IPS DF 6.9 (cell line): ENCODE measurements around the gene ZNF654.

Experiments used
- DNase-seq: peaks from one replicate; pipeline ENCODE4 v3.0.0-alpha.2; 2013; ENCODE audit warnings: low read depth, low spot score
- H3K27ac ChIP-seq: one replicate; pipeline ENCODE4 v1.5.1; 2013; ENCODE audit warnings: low read length, control low read depth
- H3K27me3 ChIP-seq: 2 replicates; pipeline ENCODE4 v1.6.1; 2013; ENCODE audit warnings: mild to moderate bottlenecking, low read length; ENCODE audit not compliant: control insufficient read depth, insufficient read depth
- H3K36me3 ChIP-seq: 2 replicates; pipeline ENCODE4 v1.6.1; 2013; ENCODE audit warnings: low read length; ENCODE audit not compliant: control insufficient read depth, insufficient read depth
- H3K4me1 ChIP-seq: 2 replicates; pipeline ENCODE4 v1.6.1; 2013; ENCODE audit warnings: low read length; ENCODE audit not compliant: control insufficient read depth, insufficient read depth
- H3K4me3 ChIP-seq: 2 replicates; pipeline ENCODE4 v1.5.1; 2013; ENCODE audit warnings: mild to moderate bottlenecking, low read length
- H3K9me3 ChIP-seq: 2 replicates; pipeline ENCODE4 v1.6.1; 2013; ENCODE audit warnings: low read length, inconsistent platforms; ENCODE audit not compliant: control insufficient read depth, insufficient read depth
- WGBS: extraction: QIAGEN DNeasy Blood & Tissue Kit; methylation state at CpG from one replicate; pipeline ENCODE4 v1.1.7; 2013; ENCODE audit warnings: mixed read lengths, missing lambda C conversion rate; ENCODE audit not compliant: insufficient read length, insufficient coverage; 5-methylcytosine and 5-hydroxymethylcytosine counted together

Gene ZNF654

GRCh38 chr3:88191872-88192409 is 132.9 kb downstream of the ZNF654 start:
- Histone ChIP-seq H3K36me3 (no peaks in the 10 kb centered on the region), H3K4me3 (no peak overlapping the region), H3K27me3 (no peaks in the 10 kb centered on the region), H3K4me1 (0 out of 2 replicates have a peak, but pooled peaks cover 1% of the 10 kb centered on the region), H3K27ac (no peak overlapping the region), H3K9me3 (no peaks in the 10 kb centered on the region)
- WGBS: no CpG with 5 or more reads among the region's 4 CpGs
- DNase-seq: no peak

DNA sequence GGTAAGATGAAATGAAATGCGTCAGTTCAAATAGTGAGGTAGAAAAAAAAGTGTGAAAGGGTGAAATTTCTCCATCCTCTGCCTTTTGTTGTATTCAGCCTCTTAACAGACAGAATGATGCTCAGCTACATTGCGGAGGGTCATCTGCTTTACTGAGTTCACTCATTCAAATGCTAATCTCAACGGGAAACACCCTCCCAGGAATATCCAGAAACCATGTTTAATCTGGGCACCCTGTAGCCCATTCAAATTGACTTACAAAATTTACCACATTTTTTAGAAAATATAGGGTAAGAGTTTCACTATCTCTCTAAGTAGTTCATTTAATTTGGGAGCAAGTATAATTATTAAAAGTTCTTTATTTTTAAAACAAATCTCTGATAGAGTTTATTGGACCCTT is 133.6 kb downstream of the ZNF654 start:
- Histone ChIP-seq H3K9me3 (no peaks in the 10 kb centered on the region), H3K4me1 (0 out of 2 replicates have a peak, but pooled peaks cover 1% of the 10 kb centered on the region), H3K4me3 (no peak overlapping the region), H3K27ac (no peak overlapping the region), H3K27me3 (no peaks in the 10 kb centered on the region), H3K36me3 (no peaks in the 10 kb centered on the region)
- no CpG with 5 or more reads among the region's 3 CpGs for WGBS
- DNase-seq: no peak
